IPS DF 4.7 (cell line): Measurements from ENCODE around the gene PARP8.
"Not testable (repeated sequence)": the region's sequence is repeated elsewhere in the genome, so short reads cannot be mapped to it uniquely, and the experiment has no call there.

Experiments used
- DNase-seq: peaks from one replicate; pipeline ENCODE4 v3.0.0-alpha.2; 2013; ENCODE audit warnings: low spot score; ENCODE audit errors: extremely low read depth

Gene PARP8, protein sequence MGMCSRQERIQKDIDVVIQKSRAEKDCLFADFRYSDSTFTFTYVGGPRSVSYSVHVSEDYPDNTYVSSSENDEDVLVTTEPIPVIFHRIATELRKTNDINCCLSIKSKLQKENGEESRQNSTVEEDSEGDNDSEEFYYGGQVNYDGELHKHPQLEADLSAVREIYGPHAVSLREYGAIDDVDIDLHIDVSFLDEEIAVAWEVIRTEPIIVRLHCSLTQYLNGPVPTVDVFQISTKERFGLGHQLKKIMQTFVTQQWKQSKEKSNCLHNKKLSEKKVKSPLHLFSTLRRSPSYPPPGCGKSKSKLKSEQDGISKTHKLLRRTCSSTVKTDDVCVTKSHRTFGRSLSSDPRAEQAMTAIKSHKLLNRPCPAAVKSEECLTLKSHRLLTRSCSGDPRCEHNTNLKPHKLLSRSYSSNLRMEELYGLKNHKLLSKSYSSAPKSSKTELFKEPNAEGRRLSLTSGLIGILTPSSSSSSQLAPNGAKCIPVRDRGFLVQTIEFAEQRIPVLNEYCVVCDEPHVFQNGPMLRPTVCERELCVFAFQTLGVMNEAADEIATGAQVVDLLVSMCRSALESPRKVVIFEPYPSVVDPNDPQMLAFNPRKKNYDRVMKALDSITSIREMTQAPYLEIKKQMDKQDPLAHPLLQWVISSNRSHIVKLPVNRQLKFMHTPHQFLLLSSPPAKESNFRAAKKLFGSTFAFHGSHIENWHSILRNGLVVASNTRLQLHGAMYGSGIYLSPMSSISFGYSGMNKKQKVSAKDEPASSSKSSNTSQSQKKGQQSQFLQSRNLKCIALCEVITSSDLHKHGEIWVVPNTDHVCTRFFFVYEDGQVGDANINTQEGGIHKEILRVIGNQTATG

DNA sequence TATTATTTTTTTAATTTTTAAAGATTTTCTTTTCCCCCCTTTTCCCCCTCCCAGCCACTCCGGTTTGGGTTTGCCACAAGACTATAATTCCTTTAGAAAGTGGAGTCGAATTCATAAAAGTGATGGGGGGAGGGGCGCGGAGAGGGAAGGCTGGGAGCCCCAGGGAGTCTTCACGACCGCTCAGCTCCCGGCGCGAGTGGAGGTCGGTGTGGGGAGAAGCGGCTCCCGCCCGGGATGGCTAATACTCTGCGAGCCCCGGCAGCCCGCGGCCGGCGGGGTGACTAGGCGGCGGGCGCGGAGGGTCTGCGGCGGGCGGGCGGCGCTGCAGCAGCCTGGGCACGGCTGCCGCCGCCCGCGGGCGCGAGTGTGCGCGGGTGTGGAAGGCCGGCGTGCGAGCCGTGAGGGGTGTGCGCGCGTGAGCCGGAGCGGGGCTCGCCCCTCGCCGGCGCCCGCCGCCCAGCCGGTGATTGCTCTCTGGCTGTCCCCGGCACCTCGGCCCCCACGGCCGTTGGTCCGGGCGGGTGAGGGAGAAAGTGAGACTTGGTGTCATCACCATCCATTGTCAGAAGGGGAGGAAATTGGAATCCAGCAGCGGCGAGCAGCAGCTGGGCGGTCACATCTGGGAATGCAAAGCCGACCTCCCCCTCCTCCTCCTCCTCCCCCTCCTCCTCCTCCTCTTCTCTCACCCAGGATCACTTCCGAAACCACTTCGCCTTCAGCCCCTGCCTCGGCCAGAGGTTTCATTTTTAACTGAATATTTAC lies at the start of gene PARP8:
PARP8 (plus strand) TSS at position 377 of the 762 bp plus-strand sequence. CDS start 459 bp downstream, outside the sequence.
- no peak for DNase-seq

DNA sequence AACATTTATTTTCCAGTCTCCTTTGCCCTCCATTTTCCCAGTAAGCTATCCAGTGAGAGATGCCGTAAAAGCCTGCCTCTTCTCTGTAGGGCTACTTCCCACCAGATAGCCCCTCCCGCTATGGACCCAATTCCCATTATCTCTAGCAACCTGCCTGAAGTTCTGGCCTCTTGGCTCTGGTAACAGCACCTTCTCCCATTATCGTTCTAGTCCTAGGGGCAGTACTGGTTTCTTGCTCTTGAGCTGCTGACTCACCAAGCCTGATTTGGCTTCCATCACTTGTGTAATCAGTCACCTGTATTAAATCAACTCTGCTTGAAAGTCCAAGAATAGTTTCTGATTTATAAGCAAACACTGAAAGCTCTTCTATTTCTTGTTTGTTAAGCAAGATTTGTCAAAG lies 42.8 kb upstream of the PARP8 start:
- no peak for DNase-seq

DNA sequence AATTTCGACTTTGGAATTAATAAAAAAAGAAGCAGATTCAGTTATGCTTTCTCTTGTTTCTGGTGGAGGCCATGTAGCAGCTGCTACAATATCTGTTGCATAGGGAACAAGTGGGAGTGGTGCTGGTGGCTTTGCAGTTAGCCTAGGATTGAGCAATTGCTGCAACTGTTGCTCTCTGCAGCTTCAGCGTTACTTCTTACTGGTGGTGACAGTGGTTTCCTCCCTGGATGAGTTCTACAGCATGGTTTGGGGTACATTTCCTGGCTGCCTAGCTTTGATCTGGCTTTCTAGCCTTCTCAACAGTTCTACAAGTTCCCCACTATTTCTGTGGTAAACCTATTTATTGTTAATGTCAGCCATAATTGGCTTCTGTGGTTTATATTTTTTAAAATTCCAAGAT lies 31.6 kb upstream of the PARP8 start:
- not testable (repeated sequence) for DNase-seq

DNA sequence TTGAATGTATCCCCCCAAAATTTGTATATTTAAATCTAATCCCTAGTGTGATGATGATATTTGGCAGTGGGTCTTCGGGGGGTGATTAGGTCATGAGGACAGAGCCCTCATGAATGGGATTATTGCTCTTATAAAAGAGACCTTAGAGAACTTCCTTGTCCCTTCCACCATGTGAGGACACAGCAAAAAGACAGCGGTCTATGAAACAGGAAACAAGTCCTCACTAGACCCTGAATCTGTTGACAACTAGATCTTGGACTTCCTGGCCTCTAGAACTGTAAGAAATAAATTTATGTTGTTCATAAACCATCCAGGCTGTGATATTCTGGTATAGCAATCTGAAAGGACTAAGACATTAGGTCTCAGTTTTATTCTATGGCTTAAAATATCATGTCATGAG lies 28.9 kb upstream of the PARP8 start:
- not testable (repeated sequence) for DNase-seq

DNA sequence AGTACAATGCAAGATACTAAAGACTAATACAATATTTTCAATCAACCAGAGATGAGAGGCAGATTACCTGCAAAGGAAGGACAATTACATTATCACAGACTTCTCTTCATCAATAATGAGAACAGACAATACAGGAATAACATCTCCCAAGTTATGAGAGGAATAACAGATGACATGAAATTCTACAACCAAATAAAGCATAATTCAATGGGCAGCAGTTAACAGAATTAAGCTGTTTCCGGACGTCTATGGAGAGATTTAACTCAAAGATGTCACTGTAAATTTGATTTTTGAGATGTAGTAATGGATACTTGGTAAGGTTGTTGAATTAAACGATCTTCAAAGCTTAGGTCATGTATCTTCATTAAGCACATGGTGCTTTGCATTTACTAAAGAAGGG lies 19.8 kb upstream of the PARP8 start:
- DNase-seq, result no peak

DNA sequence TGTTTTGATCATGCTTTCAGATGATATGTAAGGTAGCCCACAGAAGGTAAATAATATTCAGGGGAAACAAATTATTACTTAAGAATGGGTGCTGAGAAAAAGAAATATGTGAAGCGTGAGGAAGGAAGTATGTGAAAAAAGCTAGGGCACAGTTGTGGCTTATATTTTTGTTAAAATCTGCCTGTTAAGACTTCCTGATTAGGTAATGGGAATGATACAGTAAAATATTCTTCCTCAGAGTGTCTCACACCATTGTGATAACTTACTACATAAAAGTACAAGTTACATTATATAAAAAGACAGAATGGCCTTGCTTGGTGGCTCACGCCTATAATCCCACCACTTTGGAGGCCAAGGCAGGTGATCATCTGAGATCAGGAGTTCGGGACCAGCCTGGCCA lies 18.7 kb upstream of the PARP8 start:
- DNase-seq, result no peak

DNA sequence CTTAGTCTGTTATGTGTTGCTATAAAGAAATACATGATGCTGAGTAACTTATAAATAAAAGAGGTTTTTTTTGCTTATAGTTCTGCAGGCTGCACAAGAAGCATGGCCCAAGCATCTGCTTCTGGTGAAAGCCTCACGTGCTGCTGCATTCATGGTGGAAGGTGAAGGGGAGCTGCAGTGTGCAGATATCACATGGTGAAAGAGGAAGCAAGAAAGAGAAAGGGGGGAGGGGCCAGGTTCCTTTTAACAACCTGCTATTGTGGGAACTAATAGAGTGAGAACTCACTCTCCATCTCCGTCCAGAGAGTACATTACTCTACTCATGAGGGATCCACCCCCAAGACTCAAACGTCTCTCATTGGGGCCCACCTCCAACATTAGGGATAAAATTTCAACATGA lies 12.5 kb upstream of the PARP8 start:
- no peak for DNase-seq

DNA sequence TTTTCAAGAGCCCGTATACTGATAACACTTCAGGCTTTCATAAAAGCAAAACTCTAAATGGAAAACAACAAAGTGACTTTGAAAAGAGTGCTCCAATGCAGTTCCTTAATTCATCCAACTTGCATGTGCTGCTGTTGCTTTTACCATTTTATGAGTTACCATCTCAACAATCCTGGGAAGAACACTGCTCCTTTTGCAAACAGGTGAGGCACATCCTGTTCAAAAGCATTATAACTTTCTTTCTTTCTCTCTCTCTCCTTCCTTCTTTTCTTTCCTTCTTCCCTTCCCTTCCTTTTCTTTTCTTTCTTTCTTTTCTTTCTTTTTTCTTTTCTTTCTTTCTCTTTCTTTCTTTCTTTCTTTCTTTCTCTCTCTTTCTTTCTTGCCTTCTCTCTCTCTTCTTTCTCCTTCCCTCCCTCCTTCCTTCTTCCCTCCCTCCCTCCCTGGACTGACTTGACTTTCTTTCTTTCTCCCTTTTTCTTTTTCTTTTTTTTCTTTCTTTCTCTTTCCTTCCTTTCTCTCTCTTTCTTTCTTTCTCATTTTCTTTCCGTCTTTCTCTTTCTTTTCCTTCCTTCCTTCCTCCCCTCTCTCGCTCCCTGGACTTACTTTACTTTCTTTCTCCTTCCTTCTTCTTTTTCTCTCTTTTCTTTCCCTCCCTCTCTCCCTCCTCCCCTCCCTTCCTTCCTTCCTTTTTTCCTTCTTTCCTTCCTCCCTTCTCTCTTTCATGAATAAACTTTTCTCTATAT lies 11.2 kb upstream of the PARP8 start:
- no peak for DNase-seq

DNA sequence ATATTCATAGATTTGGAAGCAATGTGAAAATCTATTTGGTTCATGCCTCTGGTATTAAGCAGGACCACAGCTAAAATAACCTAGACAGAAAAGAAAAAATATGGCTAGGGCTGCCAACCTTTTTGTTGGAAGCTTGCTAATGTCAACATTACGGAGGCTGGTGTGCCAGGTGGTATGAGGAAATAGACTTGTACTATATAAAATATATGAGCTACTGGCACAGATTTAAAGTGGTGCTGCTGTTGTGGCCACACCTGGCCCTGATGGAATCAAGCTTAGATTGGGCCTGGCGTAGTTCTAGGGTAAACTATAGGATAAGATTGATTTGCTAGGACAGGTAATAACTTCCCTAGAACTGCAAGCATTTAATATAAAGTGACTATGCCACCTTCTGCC lies 10.6 kb upstream of the PARP8 start:
- DNase-seq, result no peak

DNA sequence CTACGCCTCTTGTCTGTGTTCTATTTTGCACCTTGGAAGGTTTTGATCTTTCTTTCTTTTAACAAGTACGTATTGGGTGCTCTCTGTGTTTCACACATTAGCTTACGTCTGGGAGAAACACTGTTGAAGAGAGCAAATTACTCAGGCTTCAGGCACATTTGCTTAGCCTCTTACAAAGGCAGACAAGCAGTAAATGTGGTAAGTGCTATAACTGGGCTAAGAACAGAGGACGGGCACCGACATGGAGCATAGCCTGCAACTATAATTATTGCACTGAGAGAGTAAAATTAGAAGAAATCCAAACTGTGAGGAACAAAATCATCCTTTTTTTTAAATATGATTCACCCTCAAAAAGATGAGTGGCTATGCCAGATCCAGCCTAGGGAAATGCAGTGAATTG lies 9.4 kb upstream of the PARP8 start:
- DNase-seq, result no peak

DNA sequence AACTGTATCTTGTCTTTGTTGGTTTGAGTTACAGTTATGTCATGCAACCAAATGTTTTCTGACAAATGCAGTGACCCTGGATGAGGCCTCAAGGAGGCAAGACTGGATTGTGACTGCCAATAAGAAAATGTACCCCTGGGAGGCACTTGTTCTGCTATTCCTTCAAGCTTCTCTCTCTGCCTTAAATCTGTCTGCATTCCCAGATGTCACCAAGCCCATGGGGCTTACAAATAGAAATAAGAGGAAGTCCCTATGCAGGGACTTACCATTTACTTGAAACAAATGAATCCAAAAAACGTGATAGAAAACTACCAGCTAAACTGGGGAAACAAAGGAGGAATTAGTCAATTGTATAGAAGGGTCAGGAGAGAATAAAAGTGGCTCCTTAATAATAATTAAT lies 8.2 kb upstream of the PARP8 start:
- DNase-seq, result no peak

DNA sequence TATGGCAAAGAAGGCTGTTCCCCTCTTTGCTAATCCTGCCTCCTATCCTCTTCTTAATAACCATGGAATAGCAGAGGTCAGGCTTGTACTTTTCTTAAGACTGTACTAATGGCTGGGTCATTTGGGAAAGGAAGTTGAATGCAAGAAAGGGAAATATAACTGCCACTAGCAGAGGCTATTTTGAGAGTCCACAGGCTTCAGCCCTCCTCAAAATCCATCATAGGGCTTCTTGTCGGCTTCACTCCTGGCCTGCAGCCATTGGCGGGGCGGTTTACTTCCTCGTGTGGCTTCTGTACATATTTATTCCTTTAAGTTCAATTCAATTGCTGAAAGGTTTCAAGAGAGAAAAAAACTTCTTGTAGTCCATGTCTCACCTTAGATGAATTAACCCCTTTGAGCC lies 2.8 kb upstream of the PARP8 start:
- DNase-seq, result no peak

DNA sequence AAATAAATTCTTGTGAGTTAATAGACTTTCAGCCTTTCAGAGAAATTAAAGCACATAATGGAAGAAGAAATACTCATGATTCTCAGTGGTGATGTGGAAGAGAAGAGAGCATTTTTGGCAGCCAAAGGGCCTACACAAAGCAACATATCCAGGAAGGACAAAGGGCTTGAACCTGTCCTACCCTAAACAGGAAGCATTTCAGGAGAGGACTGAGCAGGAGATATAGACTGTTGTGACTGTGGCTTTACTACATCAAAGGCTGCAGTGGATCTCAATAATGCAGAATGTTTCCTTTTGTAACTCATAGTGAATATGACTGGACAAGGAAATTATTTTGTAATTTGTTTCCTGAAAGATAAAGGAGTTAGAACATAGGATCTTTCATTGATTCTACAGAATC lies 1.3 kb upstream of the PARP8 start:
- no peak for DNase-seq

DNA sequence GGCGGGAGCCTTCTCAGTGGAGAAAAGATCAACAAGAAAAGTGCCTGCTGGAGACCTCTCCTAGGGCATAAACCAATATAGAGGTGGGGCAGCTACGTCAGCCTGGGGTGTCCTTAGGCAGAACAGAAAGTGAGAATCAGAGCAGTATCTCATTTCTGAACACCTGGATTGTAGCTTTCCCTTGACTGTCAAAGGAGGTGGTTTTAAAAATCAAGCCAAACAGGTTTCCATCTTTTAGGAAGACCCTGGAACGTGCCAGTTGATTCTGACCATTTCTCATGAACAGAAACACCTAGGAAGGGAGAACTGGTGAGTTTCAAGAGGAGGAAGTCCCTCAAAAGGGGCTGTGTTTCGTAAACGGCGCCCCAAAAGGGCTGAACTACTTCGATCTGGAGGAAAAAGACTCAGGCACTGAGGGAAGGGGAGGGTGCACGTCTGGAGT lies 655 bp upstream of the PARP8 start:
- not testable (repeated sequence) for DNase-seq

DNA sequence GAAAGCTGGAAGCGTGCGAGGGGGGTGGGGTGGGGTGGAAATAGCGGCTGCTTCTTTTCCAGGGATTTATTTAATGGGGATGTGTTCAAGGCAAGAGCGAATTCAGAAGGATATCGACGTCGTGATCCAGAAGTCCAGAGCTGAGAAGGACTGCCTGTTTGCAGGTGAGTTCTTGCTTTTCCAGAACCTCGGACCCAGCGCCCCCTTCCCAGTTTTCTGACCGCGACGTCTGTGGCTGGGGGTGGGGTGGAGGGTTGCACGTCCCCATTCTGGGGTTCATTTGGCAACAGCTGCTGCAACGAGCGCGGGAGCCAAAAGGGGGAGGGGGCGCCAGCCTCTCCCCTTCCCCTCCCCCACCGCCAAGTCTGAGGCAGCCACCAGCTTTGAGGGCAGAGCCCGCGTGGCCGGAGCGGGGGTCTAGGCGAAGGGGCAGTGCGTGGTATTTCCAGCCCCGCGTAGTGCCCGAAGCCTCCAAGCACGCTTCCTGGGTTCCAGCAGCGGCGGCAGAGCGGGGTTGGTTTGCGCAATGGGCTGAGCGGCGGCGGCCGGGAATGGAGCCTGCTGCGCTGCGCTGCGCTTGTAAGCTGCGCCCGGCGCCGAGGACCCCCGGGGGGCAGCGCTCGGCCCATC lies 701 bp downstream of the PARP8 start:
- no peak for DNase-seq

DNA sequence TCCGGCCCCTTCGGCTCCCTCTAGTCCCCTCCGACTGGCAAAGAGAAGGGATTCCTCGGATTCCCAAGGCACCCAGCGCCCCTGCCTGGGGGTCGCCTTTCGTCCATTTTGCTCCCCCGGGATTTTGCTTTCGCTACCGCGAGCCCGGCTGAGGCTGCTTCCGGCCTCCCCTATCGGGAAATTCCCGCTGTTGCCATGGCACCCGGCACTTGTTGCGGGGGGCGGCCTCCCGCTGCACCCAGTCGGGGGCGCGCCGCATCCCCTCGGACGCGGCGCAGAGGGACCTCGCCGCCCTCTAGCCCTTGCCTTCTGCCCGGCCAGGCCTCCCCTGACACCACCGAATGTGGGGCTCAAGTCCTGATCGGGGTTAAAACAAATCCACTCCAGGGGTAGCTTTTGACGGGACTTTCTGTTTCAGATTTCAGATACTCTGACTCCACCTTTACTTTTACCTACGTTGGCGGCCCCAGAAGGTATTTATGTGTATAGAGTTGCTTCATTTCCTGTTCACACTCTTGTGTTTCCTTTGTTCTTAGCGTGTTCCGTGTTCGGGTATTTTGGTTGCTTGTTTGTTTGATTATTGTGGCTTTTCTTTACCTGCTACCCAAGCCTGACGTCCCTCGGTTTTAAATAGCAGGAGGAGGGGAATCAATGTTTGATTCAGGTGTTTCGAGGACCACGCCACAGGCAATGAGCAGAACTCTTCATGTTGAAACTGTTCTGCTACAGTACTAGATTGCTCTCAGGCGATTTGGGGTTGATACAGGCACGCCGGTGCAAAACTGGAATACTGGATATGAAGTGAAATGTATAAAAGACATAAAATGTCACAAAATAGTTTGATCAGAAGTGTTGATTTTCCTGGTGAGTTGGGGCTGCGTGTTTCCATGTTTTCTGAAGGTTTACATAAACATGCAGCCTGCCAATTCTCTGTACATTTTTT lies 1.5 kb downstream of the PARP8 start:
- no peak for DNase-seq

DNA sequence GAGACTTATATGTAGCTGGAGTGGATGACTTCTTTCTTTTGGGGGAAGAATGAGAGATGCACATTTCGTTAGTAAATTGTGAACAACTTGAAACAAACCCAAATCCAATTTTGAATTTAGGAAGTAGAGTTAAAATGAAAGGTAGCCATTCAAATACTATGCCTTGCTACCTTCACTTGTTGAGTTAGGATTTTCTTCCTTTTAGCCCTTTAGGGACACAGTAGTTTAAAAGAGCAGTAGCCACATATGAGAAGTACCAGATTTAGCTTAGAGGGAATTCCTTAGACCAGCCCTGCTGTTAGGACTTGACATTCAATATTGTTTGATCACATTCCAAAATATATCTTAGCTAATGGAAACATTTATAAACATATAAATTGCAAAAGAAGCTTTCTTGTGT lies 2.2 kb downstream of the PARP8 start:
- not testable (repeated sequence) for DNase-seq

DNA sequence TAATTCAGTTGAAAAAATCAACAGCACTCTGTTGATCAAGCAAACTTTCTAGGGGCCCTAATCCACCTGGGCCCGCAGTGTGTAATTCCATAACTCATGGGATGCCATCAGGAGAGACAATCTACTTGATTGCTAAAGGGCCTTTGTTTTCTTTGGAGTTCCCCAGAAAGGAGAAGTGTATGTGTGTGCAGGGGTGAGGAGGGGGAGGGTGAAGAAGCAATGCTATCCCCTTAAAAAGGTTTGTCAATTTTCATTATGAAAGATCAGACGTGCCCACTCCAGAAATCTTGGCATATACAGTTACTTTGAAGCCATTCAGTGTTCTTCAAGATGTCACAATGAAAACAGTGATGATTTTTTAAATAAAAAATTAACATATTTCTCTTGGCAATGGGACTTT lies 6.2 kb downstream of the PARP8 start:
- DNase-seq, result no peak

DNA sequence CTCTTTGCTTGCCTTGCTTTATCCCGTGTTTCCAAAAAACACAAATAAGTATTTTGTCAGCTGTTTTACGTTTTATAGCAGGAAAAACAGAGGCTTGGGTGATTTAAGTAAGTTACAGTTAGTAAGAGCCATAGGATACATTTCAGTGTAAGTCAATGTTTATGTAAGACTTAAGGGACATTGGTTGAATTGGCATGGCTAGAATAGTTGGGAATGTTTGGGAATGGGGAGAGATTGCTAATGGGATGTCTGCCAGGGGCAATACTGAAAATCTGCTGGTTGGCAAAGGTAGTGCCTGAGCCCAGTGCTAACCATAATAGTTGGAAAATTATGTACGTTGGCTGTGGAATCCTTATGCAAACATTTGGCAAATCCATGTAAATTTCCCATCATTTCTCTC lies 7.0 kb downstream of the PARP8 start:
- DNase-seq, result not testable (repeated sequence)

DNA sequence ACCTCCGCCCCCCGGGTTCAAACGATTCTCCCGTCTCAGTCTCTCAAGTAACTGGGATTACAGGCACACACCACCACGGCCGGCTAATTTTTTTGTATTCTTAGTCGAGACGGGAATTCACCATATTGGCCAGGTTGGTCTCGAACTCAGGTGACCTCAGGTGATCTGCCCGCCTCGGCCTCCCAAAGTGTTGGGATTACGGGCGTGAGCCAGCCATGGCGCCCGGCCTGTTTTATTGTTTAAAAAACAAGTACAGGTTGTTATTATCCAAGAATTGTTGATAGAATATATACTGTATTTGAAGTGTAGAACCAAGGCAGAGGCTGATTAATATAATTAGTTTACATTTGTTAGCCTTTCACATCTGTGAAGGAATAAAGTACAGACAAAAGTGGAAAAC lies 8.9 kb downstream of the PARP8 start:
- no peak for DNase-seq
